ENCODE measurements around the gene ITPR2. TPM values are rescaled to one million over a fixed set of nuclear protein-coding genes. Genes with fewer than 3 reads are reported as not detected.

ITPR2 gene
- total RNA-seq, 1 donor from 2014 or later = 64.0 TPM

DNA sequence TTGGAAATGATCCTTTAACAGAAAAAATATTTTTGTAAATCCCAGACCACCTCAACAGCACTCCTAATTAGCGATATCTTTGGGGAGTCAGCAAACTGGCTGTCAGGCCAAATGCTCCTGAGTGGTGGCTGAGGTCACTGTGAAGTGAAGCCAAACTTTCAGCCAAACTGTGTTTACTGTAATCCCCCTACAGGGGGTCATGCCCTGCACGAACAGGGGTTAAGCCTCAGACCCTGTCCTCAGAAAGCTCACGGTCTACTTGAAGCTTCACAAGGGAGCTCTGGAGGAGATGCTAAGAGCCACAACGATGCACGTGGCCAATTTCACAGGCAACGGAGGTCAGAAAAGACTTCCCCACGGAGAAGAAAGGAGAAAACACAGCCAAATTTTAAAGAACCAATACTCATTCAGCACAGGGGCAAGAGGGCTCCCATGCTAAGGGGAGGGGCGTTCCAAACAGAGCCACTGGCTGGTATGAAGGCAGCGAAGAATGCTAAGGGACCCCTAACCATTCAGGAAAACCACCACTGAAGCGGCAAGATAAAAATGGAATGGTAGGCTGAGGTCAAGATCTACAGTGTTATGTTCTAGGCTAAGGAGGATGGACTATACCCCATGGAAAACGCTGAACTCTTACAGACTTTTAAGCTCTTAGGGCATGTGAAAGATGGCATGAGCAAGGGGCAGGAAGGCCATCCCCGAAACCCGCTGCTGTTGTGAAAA, 105.4 kb downstream of the ITPR2 start:
- ATAC-seq = no peak
- DNase-seq = no peak
- Histone ChIP-seq H3K4me1 (peaks cover 34% of the 10 kb centered on the region), H3K9me3 (no peaks in the 10 kb centered on the region), H3K27ac (no peak overlapping the region), H3K4me3 (no peak overlapping the region), H3K36me3 (no peaks in the 10 kb centered on the region), H3K27me3 (ENCODE audit: low read depth) (no peaks in the 10 kb centered on the region)
- intact Hi-C loops (cut with DNase I) = no loop called here
- TF ChIP-seq, protein P1, sequence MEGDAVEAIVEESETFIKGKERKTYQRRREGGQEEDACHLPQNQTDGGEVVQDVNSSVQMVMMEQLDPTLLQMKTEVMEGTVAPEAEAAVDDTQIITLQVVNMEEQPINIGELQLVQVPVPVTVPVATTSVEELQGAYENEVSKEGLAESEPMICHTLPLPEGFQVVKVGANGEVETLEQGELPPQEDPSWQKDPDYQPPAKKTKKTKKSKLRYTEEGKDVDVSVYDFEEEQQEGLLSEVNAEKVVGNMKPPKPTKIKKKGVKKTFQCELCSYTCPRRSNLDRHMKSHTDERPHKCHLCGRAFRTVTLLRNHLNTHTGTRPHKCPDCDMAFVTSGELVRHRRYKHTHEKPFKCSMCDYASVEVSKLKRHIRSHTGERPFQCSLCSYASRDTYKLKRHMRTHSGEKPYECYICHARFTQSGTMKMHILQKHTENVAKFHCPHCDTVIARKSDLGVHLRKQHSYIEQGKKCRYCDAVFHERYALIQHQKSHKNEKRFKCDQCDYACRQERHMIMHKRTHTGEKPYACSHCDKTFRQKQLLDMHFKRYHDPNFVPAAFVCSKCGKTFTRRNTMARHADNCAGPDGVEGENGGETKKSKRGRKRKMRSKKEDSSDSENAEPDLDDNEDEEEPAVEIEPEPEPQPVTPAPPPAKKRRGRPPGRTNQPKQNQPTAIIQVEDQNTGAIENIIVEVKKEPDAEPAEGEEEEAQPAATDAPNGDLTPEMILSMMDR (IDR thresholded peaks at IDR 0.05) = no peak

DNA sequence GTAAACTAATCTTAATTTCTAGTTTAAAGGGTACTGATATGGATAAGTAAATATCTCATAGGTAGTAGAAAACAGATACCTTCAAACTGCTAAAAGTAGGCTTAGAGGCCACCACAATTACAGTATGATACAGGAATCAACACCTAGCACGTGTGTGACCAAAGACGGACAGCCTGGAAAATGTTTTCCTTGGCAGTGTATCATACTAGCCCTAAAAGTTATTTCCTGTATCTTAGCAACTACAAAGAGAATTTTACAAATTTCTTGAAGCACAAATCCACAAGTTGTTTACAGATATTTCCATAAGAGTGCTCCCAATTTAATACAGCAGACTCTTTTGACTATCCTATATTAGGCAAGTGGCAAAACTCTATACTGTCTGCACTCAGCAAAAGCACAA, 106.0 kb downstream of the ITPR2 start:
- TF ChIP-seq, protein P1 (IDR thresholded peaks at IDR 0.05) = no peak
- intact Hi-C loops (cut with DNase I) = no loop called here

DNA sequence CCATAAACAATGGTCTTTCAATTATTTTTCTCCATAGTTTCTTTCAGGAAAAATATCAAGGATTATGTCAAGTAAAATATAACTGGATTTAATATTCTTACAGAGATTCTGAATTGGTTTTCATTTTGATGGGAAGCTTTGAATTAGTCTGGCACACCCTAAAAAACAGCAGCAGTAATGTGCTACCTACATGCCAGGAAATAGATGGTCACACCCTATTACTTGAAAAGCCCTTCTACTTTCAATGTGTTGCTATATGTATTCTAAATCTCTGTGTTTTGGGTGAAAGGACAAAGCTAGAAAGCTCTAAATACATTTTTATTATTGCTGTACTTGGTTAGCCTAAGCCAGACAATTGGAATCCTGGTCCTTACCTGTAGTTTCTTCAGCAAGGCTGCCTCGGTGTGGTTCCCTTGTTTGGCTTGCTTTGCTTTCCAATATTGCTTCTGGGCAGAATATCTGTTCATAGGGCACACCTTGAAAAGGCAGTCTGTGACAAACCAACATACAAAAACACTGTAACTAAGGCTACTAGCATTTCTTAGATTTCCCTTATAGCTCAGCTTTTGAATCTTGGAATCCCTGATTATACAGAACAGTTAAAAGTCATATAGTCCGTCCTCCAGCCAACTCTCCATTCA, 107.6 kb downstream of the ITPR2 start:
- Histone ChIP-seq H3K36me3 (no peaks in the 10 kb centered on the region), H3K27me3 (ENCODE audit: low read depth) (no peaks in the 10 kb centered on the region), H3K4me1 (peaks cover 12% of the 10 kb centered on the region), H3K4me3 (no peak overlapping the region), H3K9me3 (no peaks in the 10 kb centered on the region), H3K27ac (no peak overlapping the region)
- intact Hi-C loops (cut with DNase I) = no loop called here
- DNase-seq (no peak), ATAC-seq (no peak)
- TF ChIP-seq, protein P1 (IDR thresholded peaks at IDR 0.05) = no peak

More for the DNA sequence above, 106.0 kb downstream of the ITPR2 start:
- H3K9me3 ChIP-seq = no peaks in the 10 kb centered on the region
- H3K27ac ChIP-seq = no peak overlapping the region
- no peaks in the 10 kb centered on the region for H3K36me3 ChIP-seq
- DNase-seq = no peak
- H3K27me3 ChIP-seq (ENCODE audit: low read depth) = no peaks in the 10 kb centered on the region
- H3K4me3 ChIP-seq = no peak overlapping the region
- H3K4me1 ChIP-seq = peaks cover 27% of the 10 kb centered on the region
- no peak for ATAC-seq

DNA sequence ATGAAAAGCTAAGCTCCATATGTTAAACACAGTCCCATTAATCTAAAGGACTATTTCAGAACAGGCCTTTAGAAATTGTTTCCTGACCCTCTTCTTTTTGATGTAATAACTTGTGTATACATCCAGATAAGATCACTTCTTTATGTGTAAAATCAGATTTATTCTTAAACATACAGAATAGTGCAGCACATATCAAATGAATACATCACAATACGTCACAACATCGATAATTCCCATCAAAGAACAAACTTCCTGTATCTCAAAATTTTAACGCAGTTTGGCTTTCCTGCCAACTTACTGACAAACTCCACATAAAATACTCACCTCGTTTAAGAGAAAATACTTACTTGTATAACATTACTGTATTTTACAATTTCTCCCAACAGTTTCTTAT, 108.7 kb downstream of the ITPR2 start:
- intact Hi-C loops (cut with DNase I) = no loop called here
- no peak for DNase-seq
- TF ChIP-seq, protein P1 (IDR thresholded peaks at IDR 0.05) = no peak
- Histone ChIP-seq H3K36me3 (no peaks in the 10 kb centered on the region), H3K27me3 (ENCODE audit: low read depth) (no peaks in the 10 kb centered on the region), H3K27ac (no peak overlapping the region), H3K4me3 (no peak overlapping the region), H3K4me1 (peaks cover 12% of the 10 kb centered on the region), H3K9me3 (no peaks in the 10 kb centered on the region)
- ATAC-seq = no peak

DNA sequence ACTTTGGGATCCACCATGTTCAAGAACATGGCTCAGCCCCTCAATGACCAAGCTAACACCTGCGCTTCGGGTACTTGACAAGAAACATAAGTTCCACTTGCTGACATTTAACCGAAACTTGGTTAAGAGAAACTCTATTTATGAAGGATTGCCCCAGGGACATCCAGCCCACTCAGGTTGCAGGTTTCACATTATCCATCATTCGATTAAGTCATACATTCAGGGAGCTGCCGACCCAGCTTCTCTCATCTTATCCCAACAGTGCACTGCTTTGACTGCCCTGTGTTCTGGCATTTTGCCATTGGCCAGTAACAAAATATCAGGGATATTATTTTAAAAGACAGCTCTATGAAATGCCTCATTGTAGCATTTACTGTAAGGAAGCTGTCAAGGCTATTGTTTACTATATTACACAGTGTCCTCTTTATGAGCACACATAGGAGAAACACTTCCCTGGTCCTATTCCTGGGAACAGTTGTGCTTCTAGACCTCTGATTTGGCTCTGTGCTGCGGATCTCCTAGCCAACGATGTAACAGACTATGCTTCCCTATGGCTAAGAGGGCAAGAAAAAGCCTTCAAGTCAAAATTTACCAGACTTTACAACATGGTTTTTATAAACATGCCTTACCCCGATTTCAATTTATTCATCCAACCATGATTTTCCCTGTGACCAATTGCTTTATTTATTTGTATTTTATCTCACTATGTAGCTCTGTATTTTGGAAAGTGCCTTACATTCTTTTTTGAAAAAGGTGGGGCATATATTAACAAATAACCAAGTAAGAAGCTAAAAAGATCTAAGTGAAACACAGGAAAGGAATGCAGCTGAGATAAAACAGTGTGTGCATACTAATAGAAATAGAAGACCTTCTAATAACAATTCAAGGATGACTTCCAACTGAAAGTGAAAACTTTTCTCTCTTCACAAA, 109.3 kb downstream of the ITPR2 start:
- no peak overlapping the region for H3K4me3 ChIP-seq
- intact Hi-C loops (cut with DNase I) = no loop called here
- DNase-seq = no peak

More for the DNA sequence above, 109.3 kb downstream of the ITPR2 start:
- H3K27me3 ChIP-seq (ENCODE audit: low read depth) = no peaks in the 10 kb centered on the region
- no peaks in the 10 kb centered on the region for H3K9me3 ChIP-seq
- H3K27ac ChIP-seq = no peak overlapping the region
- peak in 1 of 2 donors; percentile 57 for ATAC-seq
- TF ChIP-seq, protein P1 (IDR thresholded peaks at IDR 0.05) = no peak
- peaks cover 12% of the 10 kb centered on the region for H3K4me1 ChIP-seq
- H3K36me3 ChIP-seq = no peaks in the 10 kb centered on the region
